ENCODE measurements around the gene ALDH1A2. TPM values are rescaled to one million over a fixed set of nuclear protein-coding genes. Genes with fewer than 3 reads are reported as not detected.
A peak's percentile ranks its signal among the peaks of the same experiment; 100 is the strongest.

ALDH1A2 gene
- total RNA-seq, 2 donors from 2014 or later, result 24.4 TPM

DNA sequence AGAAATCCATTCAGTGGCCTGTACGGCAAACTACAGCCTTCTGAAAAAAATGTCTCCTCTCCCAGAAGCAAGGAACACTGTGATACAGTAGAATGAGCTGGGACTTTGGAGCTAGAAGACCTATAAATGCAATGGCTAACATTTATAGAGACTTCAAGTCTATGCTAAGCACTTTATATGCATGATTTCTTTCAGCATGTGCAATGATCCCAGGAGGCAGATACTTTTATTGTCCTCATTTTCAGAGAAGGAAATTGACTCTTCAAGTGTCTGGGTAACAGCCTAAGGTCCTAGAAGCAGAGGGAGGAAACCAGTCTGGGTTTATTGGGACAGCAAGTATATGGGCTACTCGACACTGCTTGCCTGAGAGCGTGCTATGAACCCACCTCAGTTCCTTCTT is 140.9 kb downstream of the ALDH1A2 start:
- ATAC-seq (no peak), DNase-seq (no peak)
- intact Hi-C loops (cut with DNase I), result no loop called here

DNA sequence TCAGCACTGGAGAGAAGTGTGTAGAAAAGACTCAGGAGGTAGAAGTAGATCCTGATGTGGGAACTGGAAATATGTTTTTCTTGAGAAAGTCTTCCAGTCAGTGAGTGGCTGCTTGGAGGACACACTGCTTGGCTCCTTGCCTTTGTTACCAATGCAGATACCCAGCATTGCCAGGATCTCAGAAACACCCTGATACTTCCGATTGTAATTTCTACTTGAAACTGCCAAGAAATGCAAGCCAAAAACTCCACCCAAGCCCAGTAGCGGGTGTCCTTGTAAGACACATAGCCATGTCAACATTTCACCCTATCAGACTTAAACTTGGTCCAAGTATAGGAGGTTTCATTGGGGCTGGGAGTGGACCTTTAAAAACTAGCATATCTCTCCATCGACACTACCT is 141.8 kb downstream of the ALDH1A2 start:
- ATAC-seq (peak; percentile 34 to 55), DNase-seq (peak; percentile 66)
- intact Hi-C loops (cut with DNase I), result no loop called here

DNA sequence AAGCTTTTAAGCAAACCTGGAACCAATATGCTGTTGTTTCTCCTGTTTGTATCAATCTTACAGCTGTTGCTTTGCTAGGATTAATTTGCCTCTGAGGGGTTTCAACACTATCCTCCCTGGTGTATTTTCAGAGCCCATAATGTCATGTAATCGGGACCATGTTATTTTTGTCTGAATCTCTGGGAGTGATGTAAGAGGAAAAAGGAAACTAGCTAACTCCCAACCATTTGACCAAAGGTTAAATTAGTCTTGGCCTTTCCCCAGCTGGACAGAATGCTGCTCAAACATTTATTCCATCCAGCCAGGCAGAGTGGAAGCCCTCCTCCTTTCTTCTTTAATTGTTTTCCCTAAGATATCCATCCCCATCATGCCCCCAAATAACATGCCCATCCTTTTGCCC is 142.2 kb downstream of the ALDH1A2 start:
- DNase-seq (peak; percentile 32), ATAC-seq (peak; percentile 84 to 88)
- intact Hi-C loops (cut with DNase I), result no loop called here

DNA sequence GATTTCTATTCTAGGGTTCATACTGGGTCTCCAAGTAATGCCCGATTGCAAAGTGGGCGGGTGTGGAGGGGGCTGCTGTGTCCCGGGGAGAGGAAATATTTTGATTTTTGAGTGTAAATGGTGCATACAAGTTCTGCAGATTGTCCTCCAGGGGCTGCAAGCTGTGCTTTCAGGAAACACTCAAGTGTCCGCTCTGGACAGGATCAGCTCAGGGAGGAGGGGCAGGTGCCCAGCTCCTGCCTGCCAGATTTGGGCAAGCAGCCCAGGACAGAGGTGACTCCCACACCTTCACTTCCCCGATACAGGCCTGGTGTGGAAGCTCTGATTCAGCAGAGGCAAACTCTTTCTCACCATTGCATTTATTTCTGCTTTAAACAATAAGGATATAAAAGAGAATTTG is 142.7 kb downstream of the ALDH1A2 start:
- peak; percentile 77 for DNase-seq

DNA sequence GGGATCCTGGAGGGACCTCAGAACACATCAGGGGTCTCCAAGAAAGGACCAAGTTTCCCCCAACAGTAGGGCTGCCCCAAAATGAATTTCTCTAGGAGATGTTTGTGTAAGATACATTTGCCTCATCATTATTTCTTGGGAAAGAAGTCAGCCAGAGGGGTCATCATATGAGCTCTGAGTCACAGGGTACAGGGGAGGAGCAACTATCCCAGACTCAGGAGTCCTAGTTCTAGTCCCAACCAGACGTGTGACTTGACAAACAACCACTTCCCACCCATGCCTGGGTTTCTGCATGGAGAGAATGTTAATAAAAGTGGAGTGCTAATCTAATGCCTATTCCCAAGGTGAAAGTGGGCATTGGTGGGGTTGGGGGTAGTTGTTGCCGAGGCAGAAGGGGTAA is 144.1 kb downstream of the ALDH1A2 start:
- DNase-seq (no peak), ATAC-seq (no peak)
- intact Hi-C loops (cut with DNase I), result no loop called here

More for the DNA sequence above, 142.7 kb downstream of the ALDH1A2 start:
- intact Hi-C loops (cut with DNase I), result no loop called here
- ATAC-seq, result peak; percentile 85 to 93

DNA sequence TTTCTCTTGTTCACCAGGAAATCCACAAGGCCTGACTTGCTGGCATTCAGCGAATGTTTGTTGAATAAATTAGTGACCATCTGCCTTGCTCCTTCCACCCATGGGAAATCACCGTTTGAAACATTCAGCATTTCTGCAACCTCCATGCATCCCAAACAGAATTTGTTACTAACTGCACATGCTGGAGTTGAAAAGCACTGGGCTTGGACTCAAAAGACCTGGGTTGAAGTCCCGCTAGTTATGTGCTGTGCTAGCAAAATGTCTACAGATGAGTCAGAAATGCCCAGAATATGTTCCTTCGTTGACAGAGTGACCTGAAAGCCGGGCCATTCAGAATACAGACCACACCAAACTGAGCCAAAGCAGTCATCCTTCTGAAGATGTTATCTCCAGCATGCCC is 144.6 kb downstream of the ALDH1A2 start:
- no peak for DNase-seq
- no peak for ATAC-seq
- intact Hi-C loops (cut with DNase I), result no loop called here

DNA sequence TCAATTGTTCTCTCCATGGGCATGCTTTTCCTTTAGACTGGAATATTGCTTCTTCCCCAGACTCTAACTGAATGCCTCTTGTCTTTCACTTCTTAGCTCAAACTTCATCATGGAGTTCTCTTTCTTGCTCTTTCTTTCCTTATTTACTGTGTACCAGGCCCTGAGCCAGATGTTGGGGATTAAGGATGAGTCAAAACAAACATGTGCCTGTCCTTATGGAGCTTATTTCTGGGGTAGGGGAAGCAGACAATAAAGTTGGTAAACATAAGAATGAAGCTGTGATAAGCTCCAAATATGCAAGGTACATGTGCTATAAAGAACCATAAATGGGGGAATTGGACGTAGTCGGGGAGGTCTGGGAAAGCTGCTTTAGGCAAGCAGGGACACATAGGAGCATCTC is 145.8 kb downstream of the ALDH1A2 start:
- intact Hi-C loops (cut with DNase I), result no loop called here
- DNase-seq, result no peak
- ATAC-seq, result no peak

DNA sequence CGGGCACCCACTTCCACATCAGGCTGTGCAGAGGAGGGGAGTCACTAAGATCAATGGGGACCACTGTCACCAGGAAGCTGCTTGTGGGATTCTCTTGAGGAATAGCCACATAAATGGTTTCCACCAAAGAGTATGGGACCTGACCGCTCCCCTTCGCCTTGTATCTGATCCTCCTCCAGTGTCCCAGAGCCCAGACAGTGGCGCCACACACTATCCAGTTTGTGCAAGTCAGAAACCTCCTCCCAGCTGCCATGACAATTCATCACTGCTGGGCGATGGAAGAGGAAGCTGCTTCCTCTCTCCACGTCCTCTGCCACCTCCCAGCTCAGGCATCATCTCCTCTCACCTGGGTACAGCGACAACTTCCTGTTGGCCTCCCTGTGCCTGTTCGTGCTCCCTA is 147.5 kb downstream of the ALDH1A2 start:
- intact Hi-C loops (cut with DNase I), result no loop called here
- ATAC-seq, result no peak
- no peak for DNase-seq

DNA sequence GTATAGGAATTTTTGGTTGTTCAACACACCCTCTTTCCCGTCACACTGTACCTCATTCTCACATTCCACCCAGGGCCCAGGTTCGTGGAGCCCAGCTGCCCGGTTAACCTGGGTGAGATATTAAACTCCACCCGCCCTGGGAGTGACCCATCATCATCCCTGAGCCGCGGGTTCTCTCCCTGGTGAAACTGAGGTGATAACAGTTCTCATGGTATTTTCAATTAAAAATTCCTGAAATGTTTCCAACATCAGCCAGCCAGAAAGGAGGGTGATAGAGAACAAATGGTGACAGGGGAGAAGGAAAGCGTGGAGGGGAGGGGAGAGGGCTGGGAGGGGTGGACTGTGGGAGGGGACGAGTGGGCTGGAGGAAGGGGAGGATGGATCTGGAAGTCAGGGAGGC is 148.8 kb downstream of the ALDH1A2 start:
- intact Hi-C loops (cut with DNase I), result no loop called here
- peak; percentile 27 for DNase-seq
- peak; percentile 68 to 83 for ATAC-seq

DNA sequence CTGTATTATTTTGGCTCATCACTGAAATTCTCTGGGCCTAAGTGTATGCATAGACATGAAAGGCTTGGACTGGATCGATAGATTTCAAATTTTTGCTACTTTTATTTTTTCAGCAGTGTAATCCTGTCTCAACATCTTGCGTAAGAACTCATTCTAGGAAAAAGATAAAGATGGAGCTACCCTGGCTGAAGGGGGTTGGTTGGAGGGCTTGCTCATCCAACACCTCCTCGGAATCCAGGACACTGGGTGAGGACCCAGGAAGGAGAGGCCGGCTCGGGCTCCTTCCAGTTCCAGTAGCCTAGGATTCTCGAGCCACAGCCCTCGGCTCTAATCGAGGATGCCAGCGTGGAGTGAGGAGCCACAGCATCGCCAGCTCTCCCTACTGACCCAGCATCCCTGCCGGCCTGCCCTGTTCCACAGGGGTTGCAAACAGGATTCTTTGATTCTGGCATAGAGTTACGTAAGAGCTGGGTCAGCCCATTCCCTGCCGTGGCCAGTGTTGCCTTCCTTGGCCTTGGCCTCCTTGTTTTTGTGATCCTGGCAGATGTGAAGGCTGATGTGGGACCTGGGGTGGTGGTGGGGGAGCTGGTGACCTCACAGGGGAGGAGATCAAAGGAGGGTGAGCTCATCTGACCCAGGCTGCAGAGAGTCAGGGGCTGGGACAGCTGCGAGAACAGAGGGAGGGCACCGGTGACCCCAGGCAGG is 149.5 kb downstream of the ALDH1A2 start:
- DNase-seq (peak; percentile 31), ATAC-seq (peak; percentile 28 to 73)
- intact Hi-C loops (cut with DNase I), result no loop called here

DNA sequence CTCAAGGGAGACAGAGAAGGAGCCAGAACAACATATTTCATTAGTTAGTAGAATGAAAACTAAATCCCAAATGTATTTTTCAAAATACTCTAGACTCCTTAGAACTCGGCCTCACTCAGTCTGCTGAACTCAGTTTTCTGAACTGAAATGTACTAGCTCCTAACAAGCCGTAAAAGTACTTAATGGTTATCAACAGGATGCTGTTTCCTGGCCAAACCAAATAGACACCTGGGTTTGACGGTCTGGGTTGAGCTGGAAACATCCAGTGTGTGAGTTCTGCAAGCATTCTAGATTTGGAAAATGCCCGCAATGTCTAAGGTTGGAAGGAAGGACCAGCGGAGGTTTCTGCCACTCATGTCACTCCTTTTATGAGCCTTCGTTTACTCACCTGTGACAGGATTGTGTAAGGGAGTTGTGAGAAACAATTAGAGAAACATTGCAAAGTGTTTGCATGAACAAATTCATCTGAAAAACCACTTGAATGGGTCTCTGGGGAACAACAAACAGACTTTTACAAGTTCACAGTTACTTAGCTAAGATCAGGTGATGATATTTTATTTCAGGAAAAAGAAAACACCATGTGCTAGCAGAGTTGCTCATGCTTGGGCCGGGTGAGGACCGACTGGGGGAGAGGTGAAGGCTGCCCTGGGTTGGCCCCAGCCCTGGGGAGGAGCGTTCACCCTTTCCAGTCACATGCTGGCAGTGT is 151.0 kb downstream of the ALDH1A2 start:
- DNase-seq (peak; percentile 28), ATAC-seq (peak; percentile 17 to 60)
- intact Hi-C loops (cut with DNase I), result no loop called here

DNA sequence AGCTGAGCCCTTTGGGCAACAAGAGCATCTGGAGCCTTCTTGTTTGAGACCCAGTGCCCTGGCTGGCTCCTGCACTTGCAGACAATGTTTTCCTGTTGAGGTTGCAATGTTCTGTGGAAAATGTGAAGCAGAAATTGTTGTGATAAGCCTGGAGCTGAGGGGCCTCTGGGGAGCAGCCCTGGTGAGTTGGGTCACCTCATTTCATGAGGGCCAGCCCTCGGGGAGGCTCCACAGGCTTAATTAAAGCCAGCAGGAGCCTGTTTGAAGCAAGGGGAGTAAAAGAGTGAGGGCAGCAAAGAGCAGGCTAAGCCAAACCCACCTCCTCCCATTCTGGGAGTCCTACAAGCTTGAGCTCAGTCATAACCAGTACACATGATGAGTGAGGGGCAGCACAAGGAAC is 154.3 kb downstream of the ALDH1A2 start:
- DNase-seq, result no peak
- intact Hi-C loops (cut with DNase I), result no loop called here
- ATAC-seq, result peak; percentile 26 to 77

DNA sequence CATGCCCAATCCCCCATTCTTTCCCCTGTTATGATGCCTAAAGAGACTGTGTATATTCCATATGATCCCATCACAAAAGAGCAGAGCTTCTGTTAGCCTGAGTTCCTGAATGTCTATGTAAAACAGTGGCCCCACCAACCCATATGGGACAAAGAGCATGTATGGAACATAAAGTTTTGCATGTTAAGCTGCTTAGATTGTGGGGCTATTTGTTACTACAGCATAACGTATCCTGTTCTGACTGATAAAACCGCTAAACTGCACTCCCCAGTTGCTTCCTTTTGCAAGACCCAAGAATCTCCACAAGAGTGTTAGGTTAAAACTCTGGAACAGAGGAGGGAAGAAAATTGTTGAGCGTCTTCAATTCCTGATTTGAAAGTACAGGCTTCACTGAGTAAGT is 154.8 kb downstream of the ALDH1A2 start:
- ATAC-seq (no peak), DNase-seq (no peak)
- intact Hi-C loops (cut with DNase I), result no loop called here

DNA sequence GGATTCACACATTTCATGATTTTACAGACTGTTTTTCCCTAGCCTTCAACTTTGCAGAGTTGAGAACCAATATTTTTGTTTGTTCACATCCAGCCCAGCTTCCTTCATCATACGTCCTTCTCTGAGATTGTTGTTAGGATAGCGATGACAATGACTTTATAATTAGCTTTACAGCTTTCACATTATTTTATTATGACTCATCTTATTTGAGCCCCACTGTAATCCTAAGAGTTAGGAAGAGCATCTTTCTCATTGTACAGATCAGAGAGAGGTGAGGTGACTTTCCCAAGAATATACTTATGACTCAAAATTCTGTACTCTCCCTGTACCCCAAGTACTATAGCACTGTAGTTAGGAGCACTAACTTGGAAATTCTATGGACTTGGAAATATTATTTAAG is 156.1 kb downstream of the ALDH1A2 start:
- no peak for DNase-seq
- ATAC-seq, result no peak
- intact Hi-C loops (cut with DNase I), result no loop called here

DNA sequence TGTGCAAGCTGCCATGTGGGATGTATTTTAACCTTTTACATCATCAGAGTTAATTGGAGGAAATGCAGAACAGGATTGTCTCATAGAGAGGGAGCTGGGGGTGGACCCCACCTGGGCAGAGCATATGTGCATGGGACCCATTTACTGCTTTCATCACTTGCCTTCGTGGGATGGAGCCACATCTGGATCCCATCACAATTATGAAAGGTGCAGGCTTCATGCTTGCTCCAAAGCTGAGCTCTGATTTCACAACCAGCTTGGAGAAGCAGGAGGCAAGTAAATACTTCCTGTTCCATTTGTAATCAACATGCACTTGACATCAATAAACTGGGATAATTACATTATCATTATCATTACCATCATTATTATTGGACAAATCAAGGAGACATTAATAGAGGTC is 161.9 kb downstream of the ALDH1A2 start:
- intact Hi-C loops (cut with DNase I), result no loop called here
- ATAC-seq, result no peak
- DNase-seq, result no peak

Other genes with a start within 250 kb of the ALDH1A2 start
- 1 to 10 TPM; 1.6 to 2.9 TPM for gene AQP9, start 72.7 kb upstream of the ALDH1A2 start, total RNA-seq